ENCODE results near the gene PCSK2.

The PCSK2 gene

DNA sequence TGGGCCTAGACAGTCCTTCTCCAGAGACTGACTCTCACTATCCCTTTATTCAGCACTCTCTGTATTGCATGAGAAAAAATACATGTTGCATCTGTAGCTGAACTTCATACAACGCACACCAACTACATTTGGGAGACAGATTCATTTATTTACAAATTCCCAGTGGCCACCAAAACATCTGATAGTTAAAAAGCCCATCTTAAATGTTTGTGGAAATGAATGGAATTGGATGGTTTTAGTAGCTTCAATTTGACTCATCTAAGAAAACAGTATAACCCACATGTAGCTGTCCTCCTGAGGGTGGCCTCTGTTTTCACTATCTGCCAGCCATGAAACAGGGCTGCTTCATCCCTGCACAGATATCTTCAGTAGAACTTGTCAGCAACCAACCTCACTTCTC is 116.3 kb downstream of the PCSK2 start:
- no peak for DNase-seq

DNA sequence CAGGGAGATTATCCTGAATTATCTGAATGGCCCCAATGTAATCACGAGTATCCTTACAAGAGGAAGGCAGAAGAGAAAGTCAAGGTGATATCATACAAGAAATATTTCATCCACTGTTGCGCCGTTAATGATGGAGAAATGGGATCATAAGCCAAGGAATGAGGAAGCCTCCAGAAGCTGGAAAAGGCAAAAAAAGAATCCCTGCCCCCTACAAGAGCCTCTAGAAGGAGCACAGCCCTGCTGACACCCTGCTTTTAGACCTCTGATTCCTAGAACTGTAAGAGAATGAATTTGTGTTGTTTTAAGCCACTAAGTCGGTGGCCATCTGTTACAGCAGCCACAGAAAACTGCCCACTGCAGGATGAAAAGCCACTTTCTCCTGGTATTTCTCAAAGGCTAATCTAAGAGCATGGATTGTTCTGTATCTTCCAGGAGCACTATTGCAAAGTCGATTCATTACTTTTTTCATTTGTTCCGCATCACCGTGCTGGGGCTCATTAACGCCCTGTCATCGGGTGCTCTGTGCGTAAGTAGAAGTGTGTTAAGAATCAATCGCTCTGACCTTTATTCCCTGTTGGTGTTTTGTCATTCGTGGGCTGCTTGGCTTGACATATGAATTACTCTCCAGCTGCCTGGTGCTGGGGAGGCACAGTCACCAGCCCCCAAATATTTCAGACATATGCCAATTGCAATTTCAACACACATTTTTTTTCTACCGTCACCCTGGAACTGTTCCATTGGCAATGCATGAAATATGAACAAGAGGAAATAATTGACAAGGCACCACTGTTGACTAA is 117.0 kb downstream of the PCSK2 start:
- no peak for DNase-seq

DNA sequence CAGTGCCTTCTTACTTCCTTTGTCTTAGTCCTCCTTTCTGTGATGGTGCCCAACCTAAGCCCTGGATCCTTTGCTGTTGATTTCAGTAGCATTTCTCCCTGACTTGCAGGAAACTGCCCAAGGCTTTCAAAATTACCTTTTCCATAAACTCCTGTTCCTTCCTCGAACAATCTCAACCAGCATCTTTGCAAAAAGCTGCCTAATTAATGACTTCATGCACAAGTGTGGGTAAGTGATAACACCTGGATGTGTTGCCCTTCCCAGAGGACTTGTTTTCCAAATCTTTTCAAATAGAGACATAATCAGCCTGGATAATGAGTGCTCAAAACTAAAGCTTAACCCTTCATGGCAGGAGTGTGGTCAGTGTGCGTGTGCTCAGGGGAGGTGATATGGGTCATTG is 118.0 kb downstream of the PCSK2 start:
- no peak for DNase-seq

DNA sequence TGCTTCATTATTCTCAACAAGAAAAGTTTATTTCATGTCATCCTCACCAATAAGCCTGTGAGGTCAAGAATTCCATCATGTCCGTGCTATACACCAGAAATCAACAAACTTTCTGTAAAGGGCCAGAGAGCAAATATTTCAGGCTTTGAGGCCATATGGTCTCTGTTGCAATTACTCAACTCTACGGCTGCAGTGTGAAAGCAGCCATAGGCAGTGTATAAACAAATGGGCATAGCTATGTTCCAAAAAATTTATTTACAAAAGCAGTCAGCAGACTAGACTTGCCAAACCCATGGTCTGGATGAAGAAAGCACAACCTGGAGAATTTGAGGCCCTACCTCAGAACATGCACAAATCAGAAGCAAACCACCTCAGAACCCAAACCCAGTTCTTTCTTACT is 118.5 kb downstream of the PCSK2 start:
- DNase-seq, result no peak

DNA sequence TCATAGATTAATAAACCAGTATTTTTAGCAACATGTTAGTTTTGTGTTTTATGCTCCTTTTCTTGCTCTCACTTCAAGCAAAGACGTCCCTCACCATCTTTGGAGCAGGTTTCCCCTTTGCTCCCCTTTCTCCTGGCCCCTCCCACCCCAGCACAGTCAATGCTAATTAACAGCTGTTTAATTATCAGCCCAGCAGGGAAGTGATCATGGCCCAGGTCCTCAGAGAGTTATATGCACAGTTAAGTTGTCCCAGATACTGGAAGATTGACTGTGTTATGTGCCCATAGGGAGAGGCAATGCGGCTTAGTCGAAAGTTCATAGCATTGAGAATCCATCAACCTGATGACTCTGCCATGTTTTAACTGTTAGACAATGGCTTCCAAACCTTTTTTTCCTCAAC is 123.5 kb downstream of the PCSK2 start:
- DNase-seq, result no peak

DNA sequence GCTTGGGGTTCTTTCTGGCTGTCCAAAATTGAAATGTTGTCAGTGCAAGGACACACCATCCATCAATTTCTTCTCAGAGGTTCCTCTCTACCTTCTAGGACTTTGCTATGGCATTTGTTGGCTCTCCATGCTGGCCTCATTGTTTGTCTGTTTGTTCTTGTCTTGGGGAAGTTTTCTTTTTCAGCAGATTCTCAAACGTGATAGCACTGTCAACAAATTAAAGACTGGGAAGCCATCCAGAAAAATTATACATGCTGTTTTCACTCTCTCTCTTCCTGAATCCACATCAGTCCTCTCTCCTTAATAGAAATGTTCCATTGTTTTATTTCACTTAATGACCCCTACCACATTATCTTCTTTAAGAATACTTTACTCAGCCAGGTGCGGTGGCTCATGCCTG is 130.4 kb downstream of the PCSK2 start:
- no peak for DNase-seq

DNA sequence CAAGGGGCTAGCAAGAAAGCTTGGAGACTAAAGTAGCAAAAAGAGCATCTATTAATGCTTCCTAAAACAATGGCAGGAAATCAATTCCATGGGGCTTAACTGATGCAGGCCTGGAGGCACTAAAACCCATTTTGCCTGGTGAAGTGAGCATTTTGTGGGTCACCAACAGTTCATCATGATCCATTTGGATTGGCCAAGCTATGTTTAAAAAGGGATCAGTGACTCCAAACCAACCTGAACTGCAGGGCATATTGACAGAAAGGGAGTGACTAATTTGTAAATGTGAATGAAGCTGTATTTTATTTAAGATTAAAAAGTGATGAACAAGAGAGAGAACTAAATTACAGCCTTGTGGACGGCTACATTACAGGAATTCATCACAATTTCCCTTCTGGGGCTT is 132.0 kb downstream of the PCSK2 start:
- DNase-seq, result no peak

DNA sequence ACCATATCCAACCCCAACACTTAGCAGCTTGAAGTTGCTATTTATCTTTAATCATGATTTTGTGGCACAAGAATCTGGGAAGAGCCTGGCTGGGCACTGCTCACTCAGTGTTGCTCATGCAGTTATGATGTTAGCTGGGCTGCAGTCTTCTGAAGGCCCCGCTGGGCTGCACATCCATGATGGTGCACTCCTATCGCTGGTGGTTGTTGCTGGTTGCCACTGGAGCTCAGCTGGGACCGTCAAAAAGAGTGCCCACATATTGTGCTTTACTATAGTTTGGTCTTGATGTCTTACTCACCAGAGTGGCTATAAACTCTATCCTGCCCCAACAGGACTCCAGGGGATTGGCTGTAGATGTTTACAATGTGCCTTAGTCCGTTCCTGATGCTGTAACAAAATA is 137.8 kb downstream of the PCSK2 start:
- DNase-seq, result no peak

DNA sequence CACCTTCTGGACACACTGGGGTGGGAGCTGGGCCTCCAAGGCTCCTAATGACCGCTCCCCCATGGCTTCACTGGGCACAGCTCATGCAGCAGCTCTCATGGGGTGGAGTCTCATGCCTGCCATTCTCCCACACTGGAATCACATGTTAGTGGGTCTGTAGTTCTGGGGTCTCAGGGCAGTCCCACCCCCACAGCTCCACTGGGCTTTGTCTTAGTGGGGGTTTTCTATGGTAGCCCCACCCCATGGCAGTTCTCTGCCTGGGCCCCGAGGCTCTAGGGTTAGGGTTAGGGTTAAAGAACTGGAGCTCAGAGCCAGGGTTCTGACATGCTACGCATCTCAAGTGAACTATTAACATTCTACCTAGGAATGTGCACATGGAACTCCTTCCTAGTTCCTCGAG is 139.0 kb downstream of the PCSK2 start:
- no peak for DNase-seq

DNA sequence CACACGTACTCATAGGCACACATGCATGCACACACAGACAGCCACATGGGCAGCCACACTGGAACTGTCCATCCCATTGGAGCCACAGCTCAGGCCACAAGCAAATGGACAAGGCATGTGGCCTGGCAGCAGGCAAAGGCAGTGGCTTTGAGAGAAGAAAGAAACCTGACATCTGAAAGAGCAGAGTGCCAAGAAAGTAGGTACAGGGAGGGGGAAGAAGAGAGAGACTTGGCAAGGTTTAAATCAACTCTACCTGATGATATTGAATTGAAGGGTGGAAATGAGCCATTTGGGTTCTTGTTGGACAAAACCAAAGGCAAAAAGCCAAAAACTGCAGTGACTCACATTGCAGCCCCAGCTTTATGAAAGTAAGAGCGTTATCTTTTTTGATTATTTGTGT is 142.7 kb downstream of the PCSK2 start:
- no peak for DNase-seq

DNA sequence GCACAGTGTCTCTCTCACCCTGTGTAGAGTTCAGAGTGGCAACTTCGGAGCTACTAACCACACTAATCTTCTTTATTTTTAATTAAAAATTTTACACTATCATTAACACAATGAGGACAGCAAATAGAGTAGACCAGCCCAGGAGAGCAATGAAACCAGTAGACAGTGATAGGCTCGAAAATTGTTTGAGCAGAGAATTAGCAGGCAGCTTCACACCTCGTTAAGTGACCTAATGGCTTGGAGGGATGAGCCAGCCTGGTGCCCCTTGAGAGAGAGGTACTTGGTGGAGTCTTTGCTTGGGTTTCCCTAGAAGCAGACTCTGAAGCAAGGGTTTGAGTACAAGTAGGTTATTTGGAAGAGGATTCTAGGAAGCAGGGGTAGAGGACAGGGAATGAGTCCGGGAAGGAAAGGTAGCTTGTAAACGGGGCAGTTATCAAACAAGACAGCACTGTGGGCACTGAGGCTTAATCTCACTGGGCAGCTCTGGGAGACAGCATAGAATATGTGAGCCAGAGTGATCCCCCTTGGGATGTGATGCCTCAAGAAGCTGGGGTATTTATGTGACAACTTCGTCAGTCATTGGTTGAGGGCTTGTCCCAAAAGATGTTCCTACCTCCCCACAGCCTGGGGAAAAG is 146.1 kb downstream of the PCSK2 start:
- no peak for DNase-seq

DNA sequence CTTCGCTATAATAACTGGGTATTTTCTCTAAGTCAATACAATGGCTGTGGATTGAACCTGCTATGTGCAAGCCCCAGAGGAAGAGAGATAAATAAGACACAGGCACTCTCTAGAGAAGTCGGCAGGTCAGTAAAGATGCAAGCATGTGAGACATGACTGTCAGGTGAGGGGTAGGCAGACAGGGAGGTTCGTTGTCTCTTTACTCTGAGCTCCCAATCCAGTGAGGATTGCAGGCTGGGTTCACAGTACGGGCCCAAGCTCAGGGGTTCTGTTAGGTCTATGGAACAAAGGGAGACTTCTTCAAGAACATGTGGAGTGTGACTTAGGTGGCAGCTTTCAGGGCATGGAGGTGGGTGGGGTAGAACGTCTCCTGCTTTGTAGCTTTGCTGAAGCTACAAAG is 147.2 kb downstream of the PCSK2 start:
- no peak for DNase-seq

DNA sequence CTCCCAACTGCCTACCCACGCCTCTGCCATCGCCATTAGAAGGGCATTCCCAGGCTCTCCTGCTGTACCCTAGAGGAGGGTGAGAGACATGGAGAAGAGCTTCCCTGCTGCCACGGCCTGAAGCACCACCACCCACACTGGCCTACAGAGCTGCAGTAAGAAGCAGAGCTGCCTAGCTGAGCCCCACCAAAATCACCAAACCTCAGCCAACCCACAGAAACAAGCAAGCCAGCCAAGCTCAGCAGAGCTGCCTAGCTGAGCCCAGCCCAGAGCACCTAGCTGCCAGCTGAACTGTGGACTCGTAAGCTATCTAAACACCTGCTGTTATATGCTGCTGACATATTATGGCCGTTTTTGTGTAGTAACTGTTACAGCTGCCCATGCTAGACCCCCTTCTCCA is 149.2 kb downstream of the PCSK2 start:
- DNase-seq, result no peak

DNA sequence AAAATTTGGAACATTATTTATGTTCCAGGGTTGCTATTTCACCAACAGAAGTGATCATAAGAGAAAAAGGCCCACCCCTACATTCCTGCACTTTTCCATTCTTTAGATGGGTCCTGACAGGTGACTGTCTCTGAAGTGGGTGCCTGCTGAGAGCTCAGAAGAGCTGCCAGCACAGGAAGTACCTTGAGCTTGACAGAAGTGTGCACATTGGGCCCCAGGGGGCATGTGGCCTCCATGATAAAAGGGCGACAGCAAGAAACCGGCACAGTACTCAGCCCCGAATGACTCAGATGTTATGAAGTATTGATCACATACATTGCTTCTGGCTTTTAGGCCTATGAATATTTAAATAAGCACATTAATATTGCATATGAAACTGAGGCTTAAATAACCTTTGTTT is 150.4 kb downstream of the PCSK2 start:
- no peak for DNase-seq

DNA sequence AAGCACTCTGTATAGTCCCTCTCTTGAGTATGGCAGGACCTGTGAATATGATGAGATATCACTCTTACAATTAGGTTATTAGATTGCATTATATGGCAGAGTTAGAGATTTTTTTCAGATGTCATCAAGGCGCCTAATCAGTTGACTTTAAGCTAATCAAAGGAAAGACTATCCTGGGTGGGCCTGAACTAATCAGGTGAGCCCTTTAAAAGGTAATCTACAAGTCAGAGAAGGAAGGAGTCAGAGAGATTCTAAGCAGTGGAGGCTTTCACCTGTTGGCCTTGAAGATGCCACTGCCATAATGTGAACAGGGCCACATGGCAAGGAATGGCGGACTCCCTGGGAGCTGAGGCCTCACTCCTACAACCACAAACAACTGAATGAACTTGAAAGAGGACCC is 152.8 kb downstream of the PCSK2 start:
- no peak for DNase-seq

DNA sequence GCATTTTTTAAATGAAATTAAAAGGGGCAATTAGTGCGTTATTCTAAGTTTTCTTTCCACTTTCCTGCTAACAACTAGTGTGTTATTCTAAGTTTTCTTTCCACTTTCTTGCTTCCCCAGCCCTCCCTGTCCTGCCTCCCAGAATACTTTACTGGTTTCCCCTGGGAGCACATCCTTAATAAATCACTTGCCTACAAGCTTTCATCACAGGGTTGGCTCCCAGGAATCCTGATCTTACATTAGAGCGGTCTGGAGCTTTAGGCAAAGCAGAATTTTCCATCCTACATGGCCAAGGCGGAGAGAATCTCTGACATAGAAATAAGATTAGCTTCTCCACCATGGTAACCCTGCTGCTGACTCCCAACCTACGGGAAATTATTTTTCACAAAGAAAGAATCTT is 154.0 kb downstream of the PCSK2 start:
- no peak for DNase-seq

DNA sequence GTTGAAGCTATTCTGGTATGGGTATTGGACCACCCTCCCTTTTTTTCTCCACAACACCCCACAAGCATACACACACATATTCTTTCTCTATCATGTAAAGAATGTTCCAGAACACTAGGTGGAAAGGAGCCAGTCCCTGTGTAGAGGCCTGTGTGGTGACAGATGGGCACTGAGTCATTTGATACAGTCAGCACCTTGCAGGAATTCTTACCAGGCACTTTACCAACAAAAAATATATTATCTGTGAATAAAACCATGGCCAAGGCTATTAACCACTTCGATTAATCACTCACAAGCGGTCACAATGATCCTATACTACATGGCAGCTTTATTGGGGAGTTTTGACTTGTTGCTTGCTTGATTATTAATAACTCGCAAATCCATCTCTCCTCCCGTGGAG is 154.9 kb downstream of the PCSK2 start:
- DNase-seq, result no peak

DNA sequence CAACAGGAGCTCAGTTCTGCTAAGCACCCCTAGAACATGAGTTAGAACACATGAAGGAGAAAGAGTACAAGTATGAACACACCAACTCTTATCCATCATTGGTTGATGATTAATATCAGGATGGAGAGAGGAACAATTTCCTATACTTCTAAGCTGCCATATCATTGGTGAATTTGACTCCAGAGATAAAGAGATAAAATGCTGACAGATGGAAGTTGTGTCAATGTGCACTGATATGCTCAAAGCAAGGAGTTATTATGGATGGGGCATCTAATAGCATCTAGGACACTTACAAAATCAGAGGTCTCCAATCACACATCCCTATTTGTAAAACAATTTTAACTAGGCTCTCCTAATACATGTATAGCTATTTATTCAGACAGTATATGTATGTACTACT is 159.0 kb downstream of the PCSK2 start:
- DNase-seq, result no peak

DNA sequence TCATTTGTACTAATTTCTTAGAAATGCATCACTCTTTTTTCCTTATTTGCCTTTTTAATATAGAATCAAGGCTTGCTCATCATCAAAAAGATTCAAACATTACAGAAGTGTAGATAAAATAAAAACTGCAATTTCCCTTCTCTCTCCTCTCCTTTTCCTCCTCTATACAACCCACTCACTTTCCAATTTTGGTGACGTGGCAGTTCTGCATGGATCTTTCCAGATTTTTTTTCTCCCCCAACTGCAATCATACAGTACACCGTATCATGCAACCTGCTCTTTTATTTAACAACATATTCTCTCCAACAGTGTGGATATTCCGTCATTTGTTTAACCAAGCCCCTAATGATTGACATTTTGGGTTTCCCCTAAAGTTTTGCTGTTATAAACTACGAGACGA is 163.8 kb downstream of the PCSK2 start:
- DNase-seq, result no peak

DNA sequence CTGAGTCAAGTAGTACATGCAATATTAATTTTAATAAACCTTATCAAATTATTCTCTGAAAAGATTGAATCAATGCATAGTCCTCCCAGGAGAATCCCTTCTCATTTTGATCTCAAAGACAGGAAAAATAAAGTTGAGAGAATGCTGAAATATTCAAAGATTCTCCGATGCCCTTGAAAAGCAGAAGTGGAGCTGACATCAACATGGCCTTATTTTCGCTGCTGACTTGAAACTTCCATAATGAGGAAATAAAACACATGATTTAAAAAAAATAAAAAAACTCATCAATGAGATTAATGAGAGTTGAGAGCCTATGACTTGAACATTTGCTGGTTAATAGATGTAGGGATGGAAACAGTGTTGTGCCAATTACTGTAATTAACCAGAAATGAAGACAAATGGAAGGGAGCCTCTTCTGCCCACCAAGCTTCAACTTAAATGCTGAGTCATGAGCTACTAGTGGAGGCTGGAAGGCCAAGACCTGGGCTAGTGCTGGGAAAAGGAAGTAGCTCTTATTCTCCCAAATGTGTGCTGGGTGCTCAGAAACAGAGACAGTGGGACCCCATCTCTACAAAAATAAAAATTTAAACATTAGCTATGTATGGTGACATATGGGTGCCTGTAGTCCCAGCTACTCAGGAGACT is 164.4 kb downstream of the PCSK2 start:
- no peak for DNase-seq

DNA sequence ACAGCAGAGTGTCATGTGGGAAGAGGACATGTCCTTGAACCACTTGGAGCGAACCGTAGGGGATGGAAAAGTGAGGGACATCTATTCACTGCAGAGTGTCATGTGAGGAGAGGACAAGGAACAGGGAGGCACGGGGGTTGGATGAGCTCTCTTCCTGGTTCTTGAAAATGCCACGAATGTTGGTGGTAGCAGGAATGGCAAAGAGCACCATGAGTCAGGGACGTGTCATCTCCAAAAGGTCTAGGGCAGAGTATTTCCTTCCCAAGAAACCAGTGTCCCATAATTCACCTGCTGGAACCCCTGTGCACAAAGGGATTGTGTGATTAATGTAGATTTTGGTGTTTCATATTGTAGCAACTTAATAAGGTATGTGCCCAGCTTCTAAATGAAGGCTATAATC is 167.6 kb downstream of the PCSK2 start:
- DNase-seq, result no peak

DNA sequence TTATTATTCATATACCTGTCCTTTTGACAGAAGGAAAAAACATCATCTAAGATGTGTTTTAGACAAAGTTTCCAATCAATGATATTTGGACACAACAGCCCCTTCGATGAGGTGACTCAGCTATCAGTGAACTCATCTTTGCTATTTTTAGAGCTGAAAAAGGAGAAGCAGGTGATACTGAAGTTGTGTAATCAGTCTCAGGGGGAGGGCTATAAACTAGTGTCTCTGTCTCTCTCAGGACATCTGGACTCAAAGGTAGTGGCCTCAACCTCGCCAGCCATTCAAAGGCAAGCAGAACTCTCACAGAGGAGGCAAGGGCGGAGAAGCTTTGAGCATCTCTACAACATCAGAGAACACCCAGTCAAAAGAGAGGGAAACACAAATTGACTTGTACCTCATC is 168.9 kb downstream of the PCSK2 start:
- DNase-seq, result no peak

DNA sequence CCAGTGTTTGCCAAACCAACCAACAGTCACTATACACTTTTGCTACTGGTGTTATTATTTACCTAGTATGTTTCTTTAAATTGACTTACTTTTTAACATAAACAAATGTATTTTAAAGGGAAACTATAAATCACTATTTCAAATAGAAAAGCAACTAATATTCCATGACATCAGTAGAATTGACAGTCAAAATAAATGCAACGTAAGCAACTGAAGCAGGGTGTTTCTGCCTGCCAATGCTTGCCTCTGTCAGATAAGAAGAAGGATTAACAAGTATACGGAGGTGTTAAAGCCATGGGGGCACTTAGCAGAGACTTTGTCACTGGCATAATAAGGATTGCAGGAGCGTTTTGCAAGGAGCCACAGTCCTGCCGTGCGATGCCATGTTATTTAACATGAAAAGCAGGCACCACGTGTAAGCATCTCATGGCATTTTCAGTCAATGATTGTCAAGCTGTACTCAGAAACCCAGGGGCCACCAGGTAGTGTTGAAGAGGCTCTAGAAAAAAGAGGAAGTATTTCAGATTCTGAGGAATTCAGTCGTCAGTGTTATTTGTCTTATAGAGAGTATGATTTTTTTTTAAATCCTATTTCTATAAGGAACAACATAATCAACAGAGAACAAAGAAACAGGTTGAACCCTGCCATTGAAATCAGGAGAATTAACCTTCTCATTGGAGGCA is 172.6 kb downstream of the PCSK2 start:
- DNase-seq, result no peak

DNA sequence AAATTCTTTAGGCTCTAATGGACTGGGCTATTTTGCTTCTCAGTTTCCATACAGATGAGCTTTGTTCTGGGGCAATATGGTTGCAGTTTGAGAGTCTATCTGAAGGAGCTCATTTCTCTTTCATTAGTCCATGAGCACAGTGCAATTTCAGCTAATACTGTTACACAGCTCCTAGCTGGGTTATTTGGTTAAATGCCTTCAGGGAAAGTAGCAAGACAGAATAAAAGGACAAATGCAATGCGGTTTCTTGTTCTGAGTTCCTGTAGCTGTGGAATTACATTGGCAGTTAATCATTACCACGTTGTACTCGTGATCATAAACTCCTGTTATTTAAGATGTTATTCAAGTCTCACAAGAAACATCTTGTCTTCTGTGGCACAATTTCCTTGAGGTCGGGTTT is 176.6 kb downstream of the PCSK2 start:
- DNase-seq, result no peak
